PFSK-1 (cell line): ENCODE data around the gene CACNA1B.

Experiments
- POLR2AphosphoS5 ChIP-seq: IDR thresholded peaks from 2 replicates; pipeline ENCODE4 v1.6.1; 2012; ENCODE audit warnings: low read depth, mild to moderate bottlenecking, control low read depth, low read length, moderate library complexity
- REST ChIP-seq, 2 experiments: IDR thresholded peaks; 2 replicates each; pipeline versions ENCODE4 v1.6.1 to v1.8.0; 2011 to 2012; ENCODE audit warnings: low read depth in 2 of 2, low read length in 2 of 2, control low read depth in 1 of 2, inconsistent platforms in 1 of 2, mild to moderate bottlenecking in 1 of 2, moderate library complexity in 1 of 2; ENCODE audit not compliant: insufficient read depth in 1 of 2
- SIN3A ChIP-seq: IDR thresholded peaks from 2 replicates; pipeline ENCODE4 v1.6.1; 2012; ENCODE audit warnings: mild to moderate bottlenecking, low read length, moderate library complexity, borderline replicate concordance; ENCODE audit not compliant: insufficient read depth
- TAF1 ChIP-seq: IDR thresholded peaks from 2 replicates; pipeline ENCODE4 v1.6.1; 2012; ENCODE audit warnings: low read length, control low read depth, borderline replicate concordance; ENCODE audit not compliant: insufficient read depth

GRCh38 chr9:138061631-138062030 lies 184.0 kb downstream of the CACNA1B start:
- no peak for TF ChIP-seq REST (IDR thresholded peaks at IDR 0.05; ENCODE audit: insufficient read depth in 1 of 2, low read depth in 2 of 2, low read length in 2 of 2)
- no peak for TF ChIP-seq TAF1
- no peak for TF ChIP-seq POLR2AphosphoS5
- no peak for TF ChIP-seq SIN3A
